ENCODE data around the gene ABCA2.
A peak's percentile ranks its signal among the peaks of the same experiment; 100 is the strongest.

The ABCA2 gene

GRCh38 chr9:137027369-137028262, at the start of gene ABCA2:
Gene ABCA2, minus strand, starts transcription at chr9:137028237. Its CDS starts 97 bp downstream, at chr9:137028140.
- ChIA-PET CTCF (interaction anchor here (0.8 to 9.4 kb wide), 14 partner anchors 8 to 261 kb away, joined by 3 to 202 read pairs (median 17); partner anchors contain the start of genes AJM1, NPDC1, PAXX and SAPCD2), POLR2A (no interaction called here)
- no peak for TF ChIP-seq CTCF (IDR thresholded peaks at IDR 0.05; ENCODE audit: control extremely low read depth, extremely low read depth, low read depth, missing control alignments)
- no peak for DNase-seq (ENCODE audit: extremely low spot score)

GRCh38 chr9:137077010-137077747, 49.1 kb upstream of the ABCA2 start, which contains the start of gene UAP1L1:
Gene UAP1L1, plus strand, starts transcription at chr9:137077517. Its CDS starts 16 bp downstream, at chr9:137077533.
- no peak for TF ChIP-seq CTCF (IDR thresholded peaks at IDR 0.05; ENCODE audit: control extremely low read depth, extremely low read depth, low read depth, missing control alignments)
- ChIA-PET POLR2A (interaction anchor here (0.6 to 0.9 kb wide), 2 partner anchors 43 to 340 kb away, joined by 3 to 4 read pairs; no protein-coding TSS in a partner anchor), CTCF (interaction anchor here (1.0 to 3.6 kb wide), 10 partner anchors 9 to 160 kb away, joined by 3 to 17 read pairs (median 5); no protein-coding TSS in a partner anchor)
- peak; percentile 88 for DNase-seq (ENCODE audit: extremely low spot score)

- no peak for TF ChIP-seq CTCF (IDR thresholded peaks at IDR 0.05; ENCODE audit: control extremely low read depth, extremely low read depth, low read depth, missing control alignments)
- DNase-seq (ENCODE audit: extremely low spot score) = no peak
- CTCF ChIA-PET = interaction anchor here (1.0 to 3.6 kb wide), 10 partner anchors 9 to 160 kb away, joined by 3 to 17 read pairs (median 5); no protein-coding TSS in a partner anchor
- POLR2A ChIA-PET = interaction anchor here (0.9 kb wide), 1 partner anchor 42 kb away, joined by 3 read pairs; no protein-coding TSS in a partner anchor
Measured at GRCh38 chr9:137076636-137077009, 48.6 kb upstream of the ABCA2 start.

- no peak for TF ChIP-seq CTCF (IDR thresholded peaks at IDR 0.05; ENCODE audit: control extremely low read depth, extremely low read depth, low read depth, missing control alignments)
- DNase-seq (ENCODE audit: extremely low spot score) = no peak
- ChIA-PET CTCF (interaction anchor here (1.2 to 3.6 kb wide), 3 partner anchors 8 to 161 kb away, joined by 5 to 17 read pairs (median 7); no protein-coding TSS in a partner anchor), POLR2A (no interaction called here)
Measured at GRCh38 chr9:137075275-137075775, 47.3 kb upstream of the ABCA2 start.

- no peak for TF ChIP-seq CTCF (IDR thresholded peaks at IDR 0.05; ENCODE audit: control extremely low read depth, extremely low read depth, low read depth, missing control alignments)
- ChIA-PET POLR2A (no interaction called here), CTCF (interaction anchor here (1.2 to 3.6 kb wide), 3 partner anchors 7 to 162 kb away, joined by 5 to 17 read pairs (median 7); no protein-coding TSS in a partner anchor)
- no peak for DNase-seq (ENCODE audit: extremely low spot score)
Measured at GRCh38 chr9:137074657-137075274, 46.7 kb upstream of the ABCA2 start.
